Stimulated activated CD8-positive, alpha-beta memory T cell treated with anti-CD3 and anti-CD28 coated beads, Interleukin-7, amount 100 ng/mL, for 48 hours (primary cell): ENCODE results near the gene DUSP7.

Experiments
- DNase-seq, 2 donors: peaks; one replicate each; pipeline ENCODE4 v3.0.0-alpha.2; 2020; ENCODE audit warnings: low read depth in 1 of 2; ENCODE audit errors: extremely low read depth in 1 of 2

Gene DUSP7

GRCh38 chr3:52056521-52056967 lies at the start of gene DUSP7:
TSS of gene DUSP7 (minus strand) at chr3:52056571. CDS start at chr3:52056366, 205 bp downstream.
- peak; percentile 42 to 51 for DNase-seq

GRCh38 chr3:52104684-52105640 lies 48.6 kb upstream of the DUSP7 start:
- DNase-seq = no peak

- DNase-seq = no peak
Measured at GRCh38 chr3:52102934-52103333, 46.6 kb upstream of the DUSP7 start.

- DNase-seq = no peak
Measured at GRCh38 chr3:52099001-52099401, 42.6 kb upstream of the DUSP7 start.

- DNase-seq = no peak
Measured at GRCh38 chr3:52097851-52098507, 41.6 kb upstream of the DUSP7 start.

GRCh38 chr3:52095990-52096775 lies 39.8 kb upstream of the DUSP7 start:
- DNase-seq = no peak

- no peak for DNase-seq
Measured at GRCh38 chr3:52094571-52095485, 38.5 kb upstream of the DUSP7 start.

GRCh38 chr3:52093756-52094545 lies 37.6 kb upstream of the DUSP7 start:
- DNase-seq = no peak

GRCh38 chr3:52092891-52093290 lies 36.5 kb upstream of the DUSP7 start:
- no peak for DNase-seq

- no peak for DNase-seq
Measured at GRCh38 chr3:52092271-52092660, 35.9 kb upstream of the DUSP7 start.

- no peak for DNase-seq
Measured at GRCh38 chr3:52091586-52092270, 35.4 kb upstream of the DUSP7 start.

- no peak for DNase-seq
Measured at GRCh38 chr3:52090933-52091468, 34.6 kb upstream of the DUSP7 start.

- DNase-seq = no peak
Measured at GRCh38 chr3:52090131-52090932, 34.0 kb upstream of the DUSP7 start.

GRCh38 chr3:52089691-52090090 lies 33.3 kb upstream of the DUSP7 start:
- DNase-seq = no peak

- no peak for DNase-seq
Measured at GRCh38 chr3:52088445-52089367, 32.3 kb upstream of the DUSP7 start.

- no peak for DNase-seq
Measured at GRCh38 chr3:52087731-52088130, 31.4 kb upstream of the DUSP7 start.
